K562 (cell line): ENCODE data around the gene SEPTIN6. TPM values are rescaled to one million over a fixed set of nuclear protein-coding genes. Genes with fewer than 3 reads are reported as not detected.
"Not testable (repeated sequence)": the region's sequence is repeated elsewhere in the genome, so short reads cannot be mapped to it uniquely, and the experiment has no call there.

Experiments
- ATAC-seq: fragments of 200-7000 bp; cut with Tn5 transposase; 3 replicates; pipeline ENCODE4 v1.9.1; 2020; ENCODE audit warnings: moderate library complexity
- BruUV-seq: library from RNA; stranded (reverse); fragments of 400-500 nt; replicated peaks from 2 replicates; lab custom pipeline; 2021; lab: Mats Ljungman, UMichigan
- CTCF ChIA-PET: fragments of 300-600 bp; formaldehyde crosslinking; extraction: SDS; loops from one replicate; lab custom pipeline; 2021; ENCODE audit warnings: low intra/inter-chr PET ratio; lab: Yijun Ruan, JAX
- POLR2A ChIA-PET: fragments of 300-600, 350-650 bp; sonication (Branson Sonifier 250); formaldehyde crosslinking; extraction: SDS; loops from one replicate; lab custom pipeline; 2021; ENCODE audit warnings: antibody characterized with exemption, inconsistent platforms; lab: Yijun Ruan, JAX
- DNase-seq, 4 experiments: peaks; one replicate each; pipeline versions ENCODE4 v3.0.0 to v3.0.0-alpha.2; 2011 to 2018; ENCODE audit warnings: low spot score in 3 of 4, mixed read lengths in 3 of 4; ENCODE audit errors: extremely low read depth in 1 of 4
- FAIRE-seq: peaks from 2 replicates; lab custom pipeline; 2011; peaks lifted over from hg19 to GRCh38; lab: Jason Lieb, UNC
- H2AFZ ChIP-seq: 2 replicates; pipeline ENCODE4 v1.6.0; 2011; ENCODE audit warnings: low read depth, low read length, control low read depth, inconsistent platforms
- H3K27ac ChIP-seq: fragments of 200-600 bp; 3 replicates; pipeline ENCODE4 v1.8.0; 2011; ENCODE audit warnings: low read depth, mild to moderate bottlenecking, control low read depth, inconsistent platforms, low read length, moderate library complexity, mixed read lengths; ENCODE audit errors: extremely low read depth
- H3K27me3 ChIP-seq, 2 experiments: fragments of 300-600 bp in 1 of 2; 2 replicates in 1 of 2; 3 replicates in 1 of 2; pipeline versions ENCODE4 v1.6.0 to v1.8.0; 2011; ENCODE audit warnings: inconsistent platforms in 2 of 2, low read length in 2 of 2, mild to moderate bottlenecking in 1 of 2, mixed read lengths in 1 of 2, moderate library complexity in 1 of 2; ENCODE audit not compliant: control insufficient read depth in 2 of 2, insufficient read depth in 2 of 2
- H3K36me3 ChIP-seq: fragments of 300-600 bp; 3 replicates; pipeline ENCODE4 v1.8.0; 2011; ENCODE audit warnings: mild to moderate bottlenecking, low read length, inconsistent platforms; ENCODE audit not compliant: control insufficient read depth, insufficient read depth
- H3K4me1 ChIP-seq, 2 experiments: fragments of 200-600 bp in 1 of 2; replicated peaks in 1 of 2; 2 replicates in 1 of 2; 3 replicates in 1 of 2; pipeline versions ENCODE4 v1.5.1 to v1.8.0; 2011; ENCODE audit warnings: inconsistent platforms in 2 of 2, low read length in 2 of 2, mild to moderate bottlenecking in 1 of 2, mixed read lengths in 1 of 2, moderate library complexity in 1 of 2; ENCODE audit not compliant: control insufficient read depth in 2 of 2, insufficient read depth in 2 of 2
- H3K4me2 ChIP-seq: 2 replicates; pipeline ENCODE4 v1.6.1; 2011; ENCODE audit warnings: low read length, control low read depth, inconsistent platforms, mixed read lengths; ENCODE audit not compliant: insufficient read depth
- H3K4me3 ChIP-seq: fragments of 200-600 bp; sonication (generic), shearing (Covaris generic); 2 replicates; pipeline ENCODE4 v1.5.1; 2016; ENCODE audit warnings: control low read depth, inconsistent platforms
- H3K79me2 ChIP-seq: fragments of 200-600 bp; 3 replicates; pipeline ENCODE4 v1.8.0; 2011; ENCODE audit warnings: low read length, inconsistent platforms; ENCODE audit not compliant: control insufficient read depth, insufficient read depth
- H3K9ac ChIP-seq, 2 experiments: 2 replicates each; pipeline versions ENCODE4 v1.6.0 to v1.6.1; 2011; ENCODE audit warnings: low read depth in 2 of 2, low read length in 2 of 2, control low read depth in 1 of 2, inconsistent platforms in 1 of 2, mild to moderate bottlenecking in 1 of 2, mixed read lengths in 1 of 2; ENCODE audit not compliant: insufficient read depth in 1 of 2
- H3K9me1 ChIP-seq: one replicate; pipeline ENCODE4 v1.6.0; 2011; ENCODE audit warnings: inconsistent platforms, mild to moderate bottlenecking, low read length, moderate library complexity; ENCODE audit not compliant: control insufficient read depth, insufficient read depth
- H3K9me3 ChIP-seq: replicated peaks from 2 replicates; pipeline ENCODE4 v1.5.1; 2011; ENCODE audit warnings: low read depth, low read length, inconsistent platforms; ENCODE audit not compliant: control insufficient read depth, insufficient read depth
- H4K20me1 ChIP-seq: replicated peaks from 2 replicates; pipeline ENCODE4 v1.6.1; 2011; ENCODE audit warnings: low read length, inconsistent platforms, mixed read lengths; ENCODE audit not compliant: control insufficient read depth, insufficient read depth
- CREM ChIP-seq: IDR thresholded peaks from 2 replicates; pipeline ENCODE4 v1.6.1; 2014; ENCODE audit warnings: antibody characterized with exemption, low read depth
- ZNF239 ChIP-seq: fragments of 250-450 bp; sonication (Bioruptor Pico); IDR thresholded peaks from 2 replicates; pipeline ENCODE4 v1.4.0; 2020; ENCODE audit warnings: mild to moderate bottlenecking
- ZNF384 ChIP-seq: IDR thresholded peaks from 2 replicates; pipeline ENCODE4 v1.6.1; 2012; ENCODE audit warnings: low read depth, low read length, improper control_type of control experiment
- WGBS: fragments of 100-300 bp; shearing (Covaris generic); methylation state at CpG from one replicate; pipeline ENCODE4 v1.1.6; 2016; ENCODE audit warnings: low coverage, mixed read lengths; ENCODE audit not compliant: insufficient coverage; ENCODE audit errors: missing lambda C conversion rate; 5-methylcytosine and 5-hydroxymethylcytosine counted together
- in situ Hi-C: fragments of 300-500 bp; cut with MboI; formaldehyde crosslinking; loops from 4 replicates; pipeline ENCODE4 v1.15.0; 2018; ENCODE audit warnings: inconsistent platforms, mixed read lengths
- intact Hi-C: fragments of 100-400 bp; cut with micrococcal nuclease; formaldehyde crosslinking; loops from 2 replicates; pipeline ENCODE4 v1.14.2; 2022
- polyA plus RNA-seq, 8 experiments: library from polyadenylated mRNA; depleted of rRNA in 4 of 8; stranded (reverse) in 5 of 8; unstranded in 3 of 8; fragments of >200 nt; fragmentation: Nextera tagmentation in 2 of 8; fragmentation: Illumina TruSeq in 1 of 8; extraction: Ambion mirVana in 2 of 8; extraction: Trizol in 1 of 8; gene quantifications; 2 replicates each; pipeline versions ENCODE4 v1.2.1 to v1.2.3, GENCODE V29; 2011 to 2014; ENCODE audit warnings: inconsistent platforms in 1 of 8, missing spikeins in 1 of 8
- total RNA-seq, 7 experiments: library from RNA; depleted of rRNA in 6 of 7; stranded (reverse); fragments of >200 nt in 6 of 7; fragmentation: Illumina TruSeq in 2 of 7; extraction: Trizol in 2 of 7; gene quantifications; 2 replicates each; pipeline versions ENCODE4 v1.2.1 to v1.2.3, GENCODE V29; 2011 to 2021; ENCODE audit warnings: low replicate concordance in 1 of 7

The SEPTIN6 gene
- total and polyA plus RNA-seq, 9 of the 15 experiments (the other 6 are each of a cell fraction or from before 2014, with no cell fraction given), result 8.4 to 67.0 (median 37.8) TPM

DNA sequence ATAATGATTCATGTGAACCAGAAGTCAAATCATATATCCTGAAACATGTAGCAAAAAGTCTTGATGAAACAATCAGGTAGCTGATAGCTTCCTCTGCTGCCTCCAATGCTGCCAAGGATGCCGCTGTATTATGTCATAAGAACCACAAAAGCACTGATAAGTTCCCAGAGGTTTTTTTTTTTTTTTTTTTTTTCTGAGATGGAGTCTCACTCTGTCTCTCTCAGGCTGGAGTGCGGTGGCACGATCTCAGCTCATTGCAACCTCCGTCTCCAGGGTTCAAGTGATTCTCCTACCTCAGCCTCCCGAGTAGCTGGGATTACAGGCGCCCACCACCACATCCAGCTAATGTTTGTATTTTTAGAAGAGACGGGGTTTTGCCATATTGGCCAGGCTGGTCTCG lies 8.7 kb downstream of the SEPTIN6 start:
- CTCF ChIA-PET, DNase-seq, H3K27ac ChIP-seq, ATAC-seq, H4K20me1 ChIP-seq, FAIRE-seq, H3K9ac ChIP-seq, H3K27me3 ChIP-seq, BruUV-seq, in situ Hi-C loops, H3K4me2 ChIP-seq, H3K36me3 ChIP-seq, H3K9me1 ChIP-seq, H2AFZ ChIP-seq, H3K4me3 ChIP-seq, H3K9me3 ChIP-seq, intact Hi-C loops: not testable (repeated sequence)
- Histone ChIP-seq H3K79me2 (peaks cover 80% of the 10 kb centered on the region), H3K4me1 (peaks cover 10 to 43% of the 10 kb centered on the region in 2 experiments; a peak in 4 of 5 replicates)
- WGBS, result 78% methylated on average over 5 of the region's 8 CpGs
- peak; percentile 26; the same call in 1 of the 2 replicates for TF ChIP-seq CREM
- peak; percentile 82 for TF ChIP-seq ZNF384
- peak; percentile 59; the same call in 1 of the 2 replicates for TF ChIP-seq ZNF239 (CRISPR knock-in tag)
- POLR2A ChIA-PET, result interaction anchor here (0.6 to 5.6 kb wide), 3 partner anchors 8 to 49 kb away, joined by 3 to 39 read pairs (median 3); partner anchors contain the start of gene SEPTIN6
